ENCODE measurements around the gene DNAI2.

DNA sequence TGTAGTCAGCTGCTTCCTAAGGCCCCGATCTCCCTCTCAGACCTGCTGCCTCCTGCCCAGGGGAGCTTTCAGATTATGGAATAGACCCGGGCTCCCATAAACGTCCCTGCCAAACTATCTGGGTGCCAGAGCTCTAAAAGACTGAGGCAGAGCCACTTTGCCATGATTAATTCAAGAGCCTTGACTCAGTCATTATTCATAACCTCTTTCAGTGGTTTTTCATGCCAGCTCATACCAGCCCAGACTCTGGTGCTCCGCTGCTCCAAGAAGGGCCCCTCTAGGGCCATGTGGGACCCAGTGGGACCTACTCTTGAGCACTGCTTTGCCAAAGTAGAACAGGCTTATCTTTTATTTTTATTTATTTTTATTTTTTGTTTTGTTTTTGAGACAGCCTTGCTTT is 23.9 kb downstream of the DNAI2 start:
- TF ChIP-seq, protein P1, sequence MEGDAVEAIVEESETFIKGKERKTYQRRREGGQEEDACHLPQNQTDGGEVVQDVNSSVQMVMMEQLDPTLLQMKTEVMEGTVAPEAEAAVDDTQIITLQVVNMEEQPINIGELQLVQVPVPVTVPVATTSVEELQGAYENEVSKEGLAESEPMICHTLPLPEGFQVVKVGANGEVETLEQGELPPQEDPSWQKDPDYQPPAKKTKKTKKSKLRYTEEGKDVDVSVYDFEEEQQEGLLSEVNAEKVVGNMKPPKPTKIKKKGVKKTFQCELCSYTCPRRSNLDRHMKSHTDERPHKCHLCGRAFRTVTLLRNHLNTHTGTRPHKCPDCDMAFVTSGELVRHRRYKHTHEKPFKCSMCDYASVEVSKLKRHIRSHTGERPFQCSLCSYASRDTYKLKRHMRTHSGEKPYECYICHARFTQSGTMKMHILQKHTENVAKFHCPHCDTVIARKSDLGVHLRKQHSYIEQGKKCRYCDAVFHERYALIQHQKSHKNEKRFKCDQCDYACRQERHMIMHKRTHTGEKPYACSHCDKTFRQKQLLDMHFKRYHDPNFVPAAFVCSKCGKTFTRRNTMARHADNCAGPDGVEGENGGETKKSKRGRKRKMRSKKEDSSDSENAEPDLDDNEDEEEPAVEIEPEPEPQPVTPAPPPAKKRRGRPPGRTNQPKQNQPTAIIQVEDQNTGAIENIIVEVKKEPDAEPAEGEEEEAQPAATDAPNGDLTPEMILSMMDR (conservative IDR thresholded peaks at IDR 0.05; ENCODE audit: low read length) = no peak
- no peak for TF ChIP-seq EZH2phosphoT487 (IDR thresholded peaks at IDR 0.05; ENCODE audit: borderline replicate concordance)

Measured in Loucy (cell line).